Natural killer cell (primary cell): Measurements from ENCODE around the gene KLHL22. TPM values are rescaled to one million over a fixed set of nuclear protein-coding genes. Genes with fewer than 3 reads are reported as not detected.
"Not testable (repeated sequence)": the region's sequence is repeated elsewhere in the genome, so short reads cannot be mapped to it uniquely, and the experiment has no call there.

Experiments used
- ATAC-seq, 3 donors: fragments of 150-1000 bp in 2 of 3; fragments of 200-7000 bp in 1 of 3; cut with Tn5 transposase; 1 replicate in 1 of 3; 2 replicates in 2 of 3; pipeline ENCODE4 v1.10.0; 2021; ENCODE audit warnings: mild to moderate bottlenecking in 2 of 3, moderate library complexity in 2 of 3
- DNase-seq, 2 donors: peaks; one replicate each; pipeline versions ENCODE4 v3.0.0 to v3.0.0-alpha.2; 2013 to 2021; ENCODE audit warnings: mixed read lengths in 1 of 2
- H3K27ac ChIP-seq: one replicate; pipeline ENCODE4 v1.5.1; 2013; ENCODE audit warnings: mild to moderate bottlenecking, low read length
- H3K27me3 ChIP-seq: one replicate; pipeline ENCODE4 v1.6.1; 2013; ENCODE audit warnings: low read length; ENCODE audit not compliant: control insufficient read depth, insufficient read depth
- H3K36me3 ChIP-seq: one replicate; pipeline ENCODE4 v1.6.1; 2013; ENCODE audit warnings: low read length; ENCODE audit not compliant: control insufficient read depth, insufficient read depth
- H3K4me1 ChIP-seq: one replicate; pipeline ENCODE4 v1.6.1; 2013; ENCODE audit warnings: low read length; ENCODE audit not compliant: control insufficient read depth, insufficient read depth
- H3K4me3 ChIP-seq: one replicate; pipeline ENCODE4 v1.5.1; 2013; ENCODE audit warnings: low read length
- H3K9me3 ChIP-seq: one replicate; pipeline ENCODE4 v1.6.1; 2013; ENCODE audit warnings: low read length; ENCODE audit not compliant: control insufficient read depth, insufficient read depth
- H3K27ac Mint-ChIP-seq, 2 donors: one replicate each; pipeline ENCODE4 v1.8.0; 2022; ENCODE audit warnings: mild to moderate bottlenecking in 2 of 2, mixed read lengths in 2 of 2, moderate library complexity in 1 of 2
- H3K27me3 Mint-ChIP-seq, 2 donors: one replicate each; pipeline ENCODE4 v1.8.0; 2022; ENCODE audit warnings: low read depth in 2 of 2, mixed read lengths in 2 of 2
- H3K36me3 Mint-ChIP-seq: one replicate; pipeline ENCODE4 v1.8.0; 2022; ENCODE audit warnings: mixed read lengths
- H3K4me1 Mint-ChIP-seq, 2 donors: one replicate each; pipeline ENCODE4 v1.8.0; 2022; ENCODE audit warnings: mixed read lengths in 2 of 2
- H3K4me3 Mint-ChIP-seq: one replicate; pipeline ENCODE4 v1.8.0; 2022; ENCODE audit warnings: mild to moderate bottlenecking, moderate library complexity, mixed read lengths
- H3K9me3 Mint-ChIP-seq, 2 donors: one replicate each; pipeline ENCODE4 v1.8.0; 2022; ENCODE audit warnings: mixed read lengths in 2 of 2
- WGBS: methylation state at CpG from one replicate; pipeline ENCODE4 v1.1.7; 2013; ENCODE audit warnings: missing lambda C conversion rate; ENCODE audit not compliant: insufficient coverage; 5-methylcytosine and 5-hydroxymethylcytosine counted together
- intact Hi-C: fragments of 100-400 bp; cut with micrococcal nuclease; formaldehyde crosslinking; loops from one replicate; pipeline ENCODE4 v1.14.2; 2022
- total RNA-seq, 4 donors: library from RNA; stranded (reverse); fragments of 120-200 nt in 1 of 4; gene quantifications; one replicate each; pipeline versions ENCODE4 v1.2.3 to v1.2.4, GENCODE V29; 2013 to 2022
- TF ChIP-seq, protein P1 (sequence below): fragments of 200-600 bp; IDR thresholded peaks from one replicate; pipeline ENCODE4 v1.8.0; 2022; ENCODE audit warnings: antibody characterized with exemption

Gene KLHL22
- total RNA-seq, 3 donors from 2014 or later (not counting 1 experiment from before 2014, with no cell fraction given) = 26.5 to 53.0 (median 31.0) TPM

DNA sequence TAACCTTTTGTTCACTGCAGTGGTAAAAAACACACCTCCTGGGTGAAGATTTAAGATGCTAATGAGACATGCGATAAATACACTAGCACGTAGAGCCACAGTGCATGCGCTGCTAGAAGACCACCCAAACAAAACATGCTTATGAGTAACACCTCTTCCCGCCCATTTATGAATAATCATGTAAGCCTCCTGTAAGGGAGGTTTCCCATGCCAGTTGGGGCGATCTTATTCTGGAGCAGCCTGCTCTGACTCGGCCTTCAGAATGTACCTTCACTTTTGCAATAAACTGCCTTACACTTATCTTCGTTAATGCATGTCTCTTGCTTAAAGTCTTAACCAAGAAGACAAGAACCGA is 39.9 kb downstream of the KLHL22 start:
- TF ChIP-seq, protein P1, sequence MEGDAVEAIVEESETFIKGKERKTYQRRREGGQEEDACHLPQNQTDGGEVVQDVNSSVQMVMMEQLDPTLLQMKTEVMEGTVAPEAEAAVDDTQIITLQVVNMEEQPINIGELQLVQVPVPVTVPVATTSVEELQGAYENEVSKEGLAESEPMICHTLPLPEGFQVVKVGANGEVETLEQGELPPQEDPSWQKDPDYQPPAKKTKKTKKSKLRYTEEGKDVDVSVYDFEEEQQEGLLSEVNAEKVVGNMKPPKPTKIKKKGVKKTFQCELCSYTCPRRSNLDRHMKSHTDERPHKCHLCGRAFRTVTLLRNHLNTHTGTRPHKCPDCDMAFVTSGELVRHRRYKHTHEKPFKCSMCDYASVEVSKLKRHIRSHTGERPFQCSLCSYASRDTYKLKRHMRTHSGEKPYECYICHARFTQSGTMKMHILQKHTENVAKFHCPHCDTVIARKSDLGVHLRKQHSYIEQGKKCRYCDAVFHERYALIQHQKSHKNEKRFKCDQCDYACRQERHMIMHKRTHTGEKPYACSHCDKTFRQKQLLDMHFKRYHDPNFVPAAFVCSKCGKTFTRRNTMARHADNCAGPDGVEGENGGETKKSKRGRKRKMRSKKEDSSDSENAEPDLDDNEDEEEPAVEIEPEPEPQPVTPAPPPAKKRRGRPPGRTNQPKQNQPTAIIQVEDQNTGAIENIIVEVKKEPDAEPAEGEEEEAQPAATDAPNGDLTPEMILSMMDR = no peak
- Mint-ChIP-seq H3K27me3 (no peaks in the 10 kb centered on the region), H3K4me1 (peaks cover 10% of the 10 kb centered on the region in 2 donors), H3K36me3 (peaks cover 4% of the 10 kb centered on the region), H3K27ac (no peak overlapping the region), H3K4me3 (no peak overlapping the region), H3K9me3 (no peaks in the 10 kb centered on the region)
- no peak for DNase-seq
- WGBS = 95% methylated on average over 8 of the region's 8 CpGs
- Histone ChIP-seq H3K27ac (no peak overlapping the region), H3K4me3 (no peak overlapping the region), H3K9me3 (no peaks in the 10 kb centered on the region), H3K27me3 (no peaks in the 10 kb centered on the region), H3K4me1 (peaks cover 9% of the 10 kb centered on the region), H3K36me3 (peaks cover 25% of the 10 kb centered on the region)
- no peak for ATAC-seq
- intact Hi-C loops = loop anchor here (1.0 to 5.0 kb wide), 2 partner anchors 37 to 298 kb away; no protein-coding TSS in a partner anchor

DNA sequence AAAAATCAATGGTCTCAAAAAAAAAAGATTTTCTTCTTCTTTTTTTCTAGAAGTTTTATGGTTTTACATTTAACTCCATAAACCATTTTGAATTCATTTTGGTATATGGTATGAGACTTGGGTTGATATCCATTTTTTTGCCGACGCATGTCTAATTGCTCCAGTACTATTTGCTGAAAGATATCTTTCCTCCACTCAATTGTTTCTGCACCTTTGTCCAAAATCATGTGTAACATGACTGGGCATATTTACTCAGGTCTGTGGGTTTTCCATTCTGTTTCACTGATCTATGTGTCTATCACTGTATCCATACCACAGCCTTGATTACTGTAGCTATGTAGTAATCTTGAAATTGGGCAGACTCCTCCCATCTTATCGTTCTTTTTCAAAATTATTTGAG is 42.4 kb downstream of the KLHL22 start:
- H3K36me3 ChIP-seq = peaks cover 21% of the 10 kb centered on the region

DNA sequence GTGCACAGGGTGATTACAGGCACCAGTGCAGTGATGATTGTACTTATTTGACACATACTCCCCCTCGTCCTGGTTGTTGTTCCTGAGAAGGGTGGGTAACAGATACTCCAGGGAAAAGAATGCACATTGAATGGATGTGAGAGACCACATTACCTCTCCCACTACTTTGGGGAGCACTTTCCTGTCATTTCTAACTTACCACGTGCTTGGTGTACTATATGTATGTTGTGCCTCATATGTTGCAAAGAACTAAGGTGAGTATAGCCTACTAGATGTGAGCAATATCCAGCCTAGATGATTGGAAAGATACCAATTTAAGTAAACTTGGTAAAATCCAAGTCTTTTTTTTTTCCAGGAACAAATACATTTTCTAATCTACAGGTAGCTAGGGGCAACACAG is 43.7 kb downstream of the KLHL22 start:
- H3K27me3 Mint-ChIP-seq = no peaks in the 10 kb centered on the region

More for the DNA sequence above, 42.4 kb downstream of the KLHL22 start:
- peaks cover 9% of the 10 kb centered on the region for H3K4me1 ChIP-seq
- Mint-ChIP-seq H3K27me3 (no peaks in the 10 kb centered on the region), H3K4me1 (peaks cover 10% of the 10 kb centered on the region in 2 donors), H3K9me3 (no peaks in the 10 kb centered on the region), H3K36me3 (peaks cover 4% of the 10 kb centered on the region), H3K27ac (no peak overlapping the region), H3K4me3 (no peak overlapping the region)
- no peak overlapping the region for H3K4me3 ChIP-seq
- ATAC-seq = no peak
- no peaks in the 10 kb centered on the region for H3K27me3 ChIP-seq
- no peak overlapping the region for H3K27ac ChIP-seq
- no peaks in the 10 kb centered on the region for H3K9me3 ChIP-seq
- TF ChIP-seq, protein P1 = no peak
- DNase-seq = no peak
- WGBS = no CpG with 5 or more reads among the region's 3 CpGs
- intact Hi-C loops = no loop called here

GRCh38 chr22:20451129-20451778 is 44.3 kb downstream of the KLHL22 start:
- WGBS = 93% methylated on average over 14 of the region's 15 CpGs
- H3K4me3 ChIP-seq, H3K27ac ChIP-seq, H3K36me3 Mint-ChIP-seq, H3K9me3 ChIP-seq, H3K27me3 ChIP-seq, H3K4me1 Mint-ChIP-seq, intact Hi-C loops, DNase-seq, ATAC-seq, H3K27me3 Mint-ChIP-seq, H3K27ac Mint-ChIP-seq, H3K4me1 ChIP-seq, H3K9me3 Mint-ChIP-seq, H3K4me3 Mint-ChIP-seq: not testable (repeated sequence)
- peaks cover 11% of the 10 kb centered on the region for H3K36me3 ChIP-seq

More for the DNA sequence above, 43.7 kb downstream of the KLHL22 start:
- H3K4me3 Mint-ChIP-seq = no peak overlapping the region
- DNase-seq (no peak), ATAC-seq (no peak)
- Histone ChIP-seq H3K9me3 (no peaks in the 10 kb centered on the region), H3K27ac (no peak overlapping the region), H3K4me3 (no peak overlapping the region), H3K27me3 (no peaks in the 10 kb centered on the region), H3K36me3 (peaks cover 14% of the 10 kb centered on the region), H3K4me1 (peaks cover 9% of the 10 kb centered on the region)
- no peak overlapping the region for H3K27ac Mint-ChIP-seq
- no CpG with 5 or more reads among the region's 2 CpGs for WGBS
- peaks cover 10% of the 10 kb centered on the region in 2 donors for H3K4me1 Mint-ChIP-seq
- no peaks in the 10 kb centered on the region for H3K9me3 Mint-ChIP-seq
- H3K36me3 Mint-ChIP-seq = peaks cover 4% of the 10 kb centered on the region
- TF ChIP-seq, protein P1 = no peak
- intact Hi-C loops = no loop called here
